ENCODE measurements around the gene ARID1A.

DNA sequence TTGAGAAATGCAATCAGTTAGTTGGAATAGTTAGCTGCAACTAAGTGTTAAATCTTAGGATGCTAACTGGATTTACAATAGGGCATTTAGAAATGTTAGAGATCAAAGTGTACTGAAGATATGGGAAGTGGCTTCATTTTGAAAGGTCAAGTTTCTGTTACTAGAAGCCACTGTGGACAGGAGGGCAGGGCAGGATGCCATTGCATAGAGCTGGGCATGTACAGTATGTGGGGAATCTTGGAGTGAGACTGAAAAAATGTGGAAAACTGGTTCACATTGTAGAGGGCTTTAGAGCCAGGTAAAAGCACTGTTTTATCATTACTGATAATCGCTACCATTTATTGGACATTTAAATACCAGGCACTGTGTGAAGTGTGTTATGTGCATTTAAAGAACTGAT, 31.0 kb downstream of the ARID1A start:
- TF ChIP-seq, protein P1, sequence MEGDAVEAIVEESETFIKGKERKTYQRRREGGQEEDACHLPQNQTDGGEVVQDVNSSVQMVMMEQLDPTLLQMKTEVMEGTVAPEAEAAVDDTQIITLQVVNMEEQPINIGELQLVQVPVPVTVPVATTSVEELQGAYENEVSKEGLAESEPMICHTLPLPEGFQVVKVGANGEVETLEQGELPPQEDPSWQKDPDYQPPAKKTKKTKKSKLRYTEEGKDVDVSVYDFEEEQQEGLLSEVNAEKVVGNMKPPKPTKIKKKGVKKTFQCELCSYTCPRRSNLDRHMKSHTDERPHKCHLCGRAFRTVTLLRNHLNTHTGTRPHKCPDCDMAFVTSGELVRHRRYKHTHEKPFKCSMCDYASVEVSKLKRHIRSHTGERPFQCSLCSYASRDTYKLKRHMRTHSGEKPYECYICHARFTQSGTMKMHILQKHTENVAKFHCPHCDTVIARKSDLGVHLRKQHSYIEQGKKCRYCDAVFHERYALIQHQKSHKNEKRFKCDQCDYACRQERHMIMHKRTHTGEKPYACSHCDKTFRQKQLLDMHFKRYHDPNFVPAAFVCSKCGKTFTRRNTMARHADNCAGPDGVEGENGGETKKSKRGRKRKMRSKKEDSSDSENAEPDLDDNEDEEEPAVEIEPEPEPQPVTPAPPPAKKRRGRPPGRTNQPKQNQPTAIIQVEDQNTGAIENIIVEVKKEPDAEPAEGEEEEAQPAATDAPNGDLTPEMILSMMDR (conservative IDR thresholded peaks at IDR 0.05 in 1 of 2, IDR thresholded peaks at IDR 0.05 in 1 of 2; ENCODE audit: low read depth in 1 of 2, low read length in 2 of 2): no peak
- no peak for TF ChIP-seq EZH2 (IDR thresholded peaks at IDR 0.05; ENCODE audit: low read length, missing control alignments)
